Liver (tissue), 9 donors: ENCODE data around the gene CHAD. TPM values are rescaled to one million over a fixed set of nuclear protein-coding genes. Genes with fewer than 3 reads are reported as not detected.

Source experiments
- DNase-seq: peaks from one replicate; pipeline ENCODE4 v3.0.0-alpha.2; 2017; ENCODE audit warnings: low spot score
- H3K27ac ChIP-seq, 2 donors: one replicate each; pipeline ENCODE4 v1.7.0; 2013; ENCODE audit warnings: inconsistent platforms in 2 of 2, low read length in 2 of 2, control low read depth in 1 of 2, low read depth in 1 of 2, mild to moderate bottlenecking in 1 of 2
- H3K27me3 ChIP-seq, 4 donors: one replicate each; pipeline versions ENCODE4 v1.6.1 to v1.7.0; 2013; ENCODE audit warnings: low read length in 3 of 4, inconsistent platforms in 1 of 4, mild to moderate bottlenecking in 1 of 4, moderate library complexity in 1 of 4; ENCODE audit not compliant: control insufficient read depth in 4 of 4, insufficient read depth in 4 of 4
- H3K36me3 ChIP-seq, 4 donors: one replicate each; pipeline versions ENCODE4 v1.6.1 to v1.7.0; 2013; ENCODE audit warnings: low read length in 3 of 4, mild to moderate bottlenecking in 3 of 4, low read depth in 1 of 4, moderate library complexity in 1 of 4; ENCODE audit not compliant: control insufficient read depth in 4 of 4, insufficient read depth in 3 of 4
- H3K4me1 ChIP-seq, 4 donors: one replicate each; pipeline versions ENCODE4 v1.6.1 to v1.7.0; 2013; ENCODE audit warnings: low read length in 3 of 4, mild to moderate bottlenecking in 3 of 4, moderate library complexity in 1 of 4; ENCODE audit not compliant: control insufficient read depth in 4 of 4, insufficient read depth in 4 of 4
- H3K4me3 ChIP-seq, 3 donors: one replicate each; pipeline versions ENCODE4 v1.6.1 to v1.7.0; 2013; ENCODE audit warnings: low read length in 3 of 3, control low read depth in 1 of 3, low read depth in 1 of 3, mild to moderate bottlenecking in 1 of 3
- H3K9ac ChIP-seq, 2 donors: one replicate each; pipeline ENCODE4 v1.7.0; 2013; ENCODE audit warnings: low read length in 2 of 2, mild to moderate bottlenecking in 2 of 2, moderate library complexity in 2 of 2, control low read depth in 1 of 2, low read depth in 1 of 2
- H3K9me3 ChIP-seq, 4 donors: one replicate each; pipeline versions ENCODE4 v1.6.1 to v1.7.0; 2013; ENCODE audit warnings: low read length in 3 of 4; ENCODE audit not compliant: control insufficient read depth in 4 of 4
- ATF3 ChIP-seq: IDR thresholded peaks from 2 replicates; pipeline ENCODE4 v1.6.1; 2016; ENCODE audit warnings: antibody characterized with exemption
- CTCF ChIP-seq: fragments of 150-350 bp; IDR thresholded peaks from 2 replicates; pipeline ENCODE4 v1.5.1; 2017; ENCODE audit warnings: improper control_type of control experiment, low read depth, low read length; ENCODE audit not compliant: missing input control
- EGR1 ChIP-seq, 2 donors: IDR thresholded peaks; 2 replicates each; pipeline ENCODE4 v1.6.1; 2016 to 2018; ENCODE audit warnings: antibody characterized with exemption in 2 of 2, low read depth in 2 of 2
- FOXA1 ChIP-seq: IDR thresholded peaks from 2 replicates; pipeline ENCODE4 v1.6.1; 2016; ENCODE audit warnings: antibody characterized with exemption
- FOXA2 ChIP-seq: IDR thresholded peaks from 2 replicates; pipeline ENCODE4 v1.6.1; 2016; ENCODE audit warnings: antibody characterized with exemption
- GABPA ChIP-seq, 2 donors: IDR thresholded peaks in 1 of 2; conservative IDR thresholded peaks in 1 of 2; 2 replicates each; pipeline ENCODE4 v1.6.1; 2016; ENCODE audit warnings: antibody characterized with exemption in 2 of 2, mild to moderate bottlenecking in 1 of 2, moderate library complexity in 1 of 2
- HNF4A ChIP-seq, 2 donors: conservative IDR thresholded peaks; 2 replicates each; pipeline ENCODE4 v1.6.1; 2016; ENCODE audit warnings: antibody characterized with exemption in 2 of 2, mild to moderate bottlenecking in 2 of 2
- HNF4G ChIP-seq: IDR thresholded peaks from 2 replicates; pipeline ENCODE4 v1.6.1; 2016; ENCODE audit warnings: antibody characterized with exemption
- JUND ChIP-seq, 2 donors: IDR thresholded peaks; 2 replicates each; pipeline ENCODE4 v1.6.1; 2016; ENCODE audit warnings: antibody characterized with exemption in 2 of 2
- MAX ChIP-seq: IDR thresholded peaks from 2 replicates; pipeline ENCODE4 v1.6.1; 2016; ENCODE audit warnings: antibody characterized with exemption
- NR2F2 ChIP-seq: IDR thresholded peaks from 2 replicates; pipeline ENCODE4 v1.6.1; 2016; ENCODE audit warnings: antibody characterized with exemption
- RAD21 ChIP-seq, 2 donors: IDR thresholded peaks; 2 replicates each; pipeline ENCODE4 v1.6.1; 2016; ENCODE audit warnings: antibody characterized with exemption in 2 of 2, mild to moderate bottlenecking in 2 of 2
- RXRA ChIP-seq, 2 donors: IDR thresholded peaks; 2 replicates each; pipeline ENCODE4 v1.6.1; 2017 to 2018; ENCODE audit warnings: antibody characterized with exemption in 2 of 2, mild to moderate bottlenecking in 1 of 2
- SP1 ChIP-seq: IDR thresholded peaks from 2 replicates; pipeline ENCODE4 v1.6.1; 2018; ENCODE audit warnings: antibody characterized with exemption, mild to moderate bottlenecking
- TAF1 ChIP-seq: conservative IDR thresholded peaks from 2 replicates; pipeline ENCODE4 v1.6.1; 2016; ENCODE audit warnings: antibody characterized with exemption, mild to moderate bottlenecking
- YY1 ChIP-seq: IDR thresholded peaks from 2 replicates; pipeline ENCODE4 v1.6.1; 2016; ENCODE audit warnings: antibody characterized with exemption, mild to moderate bottlenecking
- WGBS: extraction: QIAGEN DNeasy Blood & Tissue Kit; methylation state at CpG from one replicate; pipeline ENCODE4 v1.1.7; 2013; 5-methylcytosine and 5-hydroxymethylcytosine counted together
- polyA plus RNA-seq, 2 donors: library from polyadenylated mRNA; stranded (reverse) in 1 of 2; unstranded in 1 of 2; fragments of 200-250 nt in 1 of 2; fragments of >200 nt in 1 of 2; fragmentation: Nextera tagmentation in 1 of 2; extraction: Ambion mirVana in 1 of 2; gene quantifications; one replicate each; pipeline versions ENCODE4 v1.2.1 to v1.2.3, GENCODE V29; 2013 to 2015
- total RNA-seq, 2 donors: library from RNA; depleted of rRNA; stranded (reverse); fragments of >200 nt; gene quantifications; one replicate each; pipeline ENCODE4 v1.2.3, GENCODE V29; 2014
- TF ChIP-seq, protein P1 (sequence below): IDR thresholded peaks from 2 replicates; pipeline ENCODE4 v1.6.1; 2016; ENCODE audit warnings: antibody characterized with exemption
- TF ChIP-seq, protein P2 (sequence below): IDR thresholded peaks from 2 replicates; pipeline ENCODE4 v1.6.1; 2016; ENCODE audit warnings: antibody characterized with exemption, mild to moderate bottlenecking
- donor health status: healthy.
- donor health status: healthy.
- donor health status: healthy.
- donor health status: healthy.
- donor health status: healthy.

The CHAD gene
- total and polyA plus RNA-seq, 4 donors, result 0.51 to 3.3 (median 2.3) TPM

- Histone ChIP-seq H3K4me1 (peaks cover 2 to 19% (median 14%) of the 10 kb centered on the region in 4 donors), H3K27ac (no peak overlapping the region), H3K27me3 (no peaks in the 10 kb centered on the region), H3K9ac (no peak overlapping the region), H3K36me3 (no peaks in the 10 kb centered on the region), H3K4me3 (no peak overlapping the region), H3K9me3 (no peaks in the 10 kb centered on the region)
- 72% methylated on average over 4 of the region's 4 CpGs for WGBS
- TF ChIP-seq SP1 (no peak), TAF1 (no peak), JUND (IDR thresholded peaks at IDR 0.05) (no peak), ATF3 (no peak), GABPA (IDR thresholded peaks at IDR 0.05 in 1 of 2, conservative IDR thresholded peaks at IDR 0.05 in 1 of 2) (no peak)
- no peak for DNase-seq
Observed at GRCh38 chr17:50513495-50513894, 44.8 kb upstream of the CHAD start.

DNA sequence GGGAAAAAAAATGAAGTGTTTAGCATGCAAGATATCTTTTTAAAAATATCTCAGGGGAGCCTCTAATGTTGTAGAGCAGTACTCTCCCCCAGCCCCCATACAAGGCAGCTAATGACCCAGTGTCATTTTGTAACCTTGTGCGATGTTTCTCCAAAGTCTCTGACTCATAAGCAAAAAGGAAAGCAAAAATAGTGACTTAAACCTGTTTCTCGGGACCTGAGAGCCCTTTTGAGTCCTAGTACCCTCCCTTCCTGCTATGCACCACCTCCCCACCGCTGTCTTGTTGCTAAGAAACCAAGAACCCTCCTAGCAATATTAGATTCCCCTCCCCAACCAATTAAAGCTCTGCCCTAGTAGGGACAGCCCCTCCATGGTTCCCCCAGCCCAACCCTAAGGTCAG is 42.4 kb upstream of the CHAD start:
- Histone ChIP-seq H3K9me3 (no peaks in the 10 kb centered on the region), H3K27ac (no peak overlapping the region), H3K4me3 (no peak overlapping the region), H3K27me3 (no peaks in the 10 kb centered on the region), H3K4me1 (peaks cover 2 to 22% (median 14%) of the 10 kb centered on the region in 4 donors), H3K36me3 (no peaks in the 10 kb centered on the region), H3K9ac (no peak overlapping the region)
- TF ChIP-seq EGR1 (IDR thresholded peaks at IDR 0.05; ENCODE audit: low read depth in 2 of 2) (no peak), RXRA (IDR thresholded peaks at IDR 0.05) (no peak), RAD21 (IDR thresholded peaks at IDR 0.05) (no peak), HNF4G (no peak), YY1 (no peak), ATF3 (no peak), NR2F2 (no peak), CTCF (no peak), HNF4A (conservative IDR thresholded peaks at IDR 0.05) (no peak), MAX (no peak), FOXA2 (no peak), JUND (IDR thresholded peaks at IDR 0.05) (no peak), TAF1 (no peak), GABPA (IDR thresholded peaks at IDR 0.05 in 1 of 2, conservative IDR thresholded peaks at IDR 0.05 in 1 of 2) (no peak), SP1 (no peak), FOXA1 (no peak)
- TF ChIP-seq, protein P1, sequence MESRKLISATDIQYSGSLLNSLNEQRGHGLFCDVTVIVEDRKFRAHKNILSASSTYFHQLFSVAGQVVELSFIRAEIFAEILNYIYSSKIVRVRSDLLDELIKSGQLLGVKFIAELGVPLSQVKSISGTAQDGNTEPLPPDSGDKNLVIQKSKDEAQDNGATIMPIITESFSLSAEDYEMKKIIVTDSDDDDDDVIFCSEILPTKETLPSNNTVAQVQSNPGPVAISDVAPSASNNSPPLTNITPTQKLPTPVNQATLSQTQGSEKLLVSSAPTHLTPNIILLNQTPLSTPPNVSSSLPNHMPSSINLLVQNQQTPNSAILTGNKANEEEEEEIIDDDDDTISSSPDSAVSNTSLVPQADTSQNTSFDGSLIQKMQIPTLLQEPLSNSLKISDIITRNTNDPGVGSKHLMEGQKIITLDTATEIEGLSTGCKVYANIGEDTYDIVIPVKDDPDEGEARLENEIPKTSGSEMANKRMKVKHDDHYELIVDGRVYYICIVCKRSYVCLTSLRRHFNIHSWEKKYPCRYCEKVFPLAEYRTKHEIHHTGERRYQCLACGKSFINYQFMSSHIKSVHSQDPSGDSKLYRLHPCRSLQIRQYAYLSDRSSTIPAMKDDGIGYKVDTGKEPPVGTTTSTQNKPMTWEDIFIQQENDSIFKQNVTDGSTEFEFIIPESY, result no peak
- TF ChIP-seq, protein P2, sequence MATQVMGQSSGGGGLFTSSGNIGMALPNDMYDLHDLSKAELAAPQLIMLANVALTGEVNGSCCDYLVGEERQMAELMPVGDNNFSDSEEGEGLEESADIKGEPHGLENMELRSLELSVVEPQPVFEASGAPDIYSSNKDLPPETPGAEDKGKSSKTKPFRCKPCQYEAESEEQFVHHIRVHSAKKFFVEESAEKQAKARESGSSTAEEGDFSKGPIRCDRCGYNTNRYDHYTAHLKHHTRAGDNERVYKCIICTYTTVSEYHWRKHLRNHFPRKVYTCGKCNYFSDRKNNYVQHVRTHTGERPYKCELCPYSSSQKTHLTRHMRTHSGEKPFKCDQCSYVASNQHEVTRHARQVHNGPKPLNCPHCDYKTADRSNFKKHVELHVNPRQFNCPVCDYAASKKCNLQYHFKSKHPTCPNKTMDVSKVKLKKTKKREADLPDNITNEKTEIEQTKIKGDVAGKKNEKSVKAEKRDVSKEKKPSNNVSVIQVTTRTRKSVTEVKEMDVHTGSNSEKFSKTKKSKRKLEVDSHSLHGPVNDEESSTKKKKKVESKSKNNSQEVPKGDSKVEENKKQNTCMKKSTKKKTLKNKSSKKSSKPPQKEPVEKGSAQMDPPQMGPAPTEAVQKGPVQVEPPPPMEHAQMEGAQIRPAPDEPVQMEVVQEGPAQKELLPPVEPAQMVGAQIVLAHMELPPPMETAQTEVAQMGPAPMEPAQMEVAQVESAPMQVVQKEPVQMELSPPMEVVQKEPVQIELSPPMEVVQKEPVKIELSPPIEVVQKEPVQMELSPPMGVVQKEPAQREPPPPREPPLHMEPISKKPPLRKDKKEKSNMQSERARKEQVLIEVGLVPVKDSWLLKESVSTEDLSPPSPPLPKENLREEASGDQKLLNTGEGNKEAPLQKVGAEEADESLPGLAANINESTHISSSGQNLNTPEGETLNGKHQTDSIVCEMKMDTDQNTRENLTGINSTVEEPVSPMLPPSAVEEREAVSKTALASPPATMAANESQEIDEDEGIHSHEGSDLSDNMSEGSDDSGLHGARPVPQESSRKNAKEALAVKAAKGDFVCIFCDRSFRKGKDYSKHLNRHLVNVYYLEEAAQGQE, result no peak
- no peak for DNase-seq
- WGBS, result 81% methylated on average over 3 of the region's 3 CpGs
